GM12872 (cell line): ENCODE results near the gene ZNRF1.

ENCODE experiments used
- TF ChIP-seq, protein P1 (sequence below): IDR thresholded peaks from 3 replicates; pipeline ENCODE4 v1.5.1; 2011; ENCODE audit warnings: low read depth, mild to moderate bottlenecking, low read length, moderate library complexity; ENCODE audit not compliant: insufficient read depth

The ZNRF1 gene

DNA sequence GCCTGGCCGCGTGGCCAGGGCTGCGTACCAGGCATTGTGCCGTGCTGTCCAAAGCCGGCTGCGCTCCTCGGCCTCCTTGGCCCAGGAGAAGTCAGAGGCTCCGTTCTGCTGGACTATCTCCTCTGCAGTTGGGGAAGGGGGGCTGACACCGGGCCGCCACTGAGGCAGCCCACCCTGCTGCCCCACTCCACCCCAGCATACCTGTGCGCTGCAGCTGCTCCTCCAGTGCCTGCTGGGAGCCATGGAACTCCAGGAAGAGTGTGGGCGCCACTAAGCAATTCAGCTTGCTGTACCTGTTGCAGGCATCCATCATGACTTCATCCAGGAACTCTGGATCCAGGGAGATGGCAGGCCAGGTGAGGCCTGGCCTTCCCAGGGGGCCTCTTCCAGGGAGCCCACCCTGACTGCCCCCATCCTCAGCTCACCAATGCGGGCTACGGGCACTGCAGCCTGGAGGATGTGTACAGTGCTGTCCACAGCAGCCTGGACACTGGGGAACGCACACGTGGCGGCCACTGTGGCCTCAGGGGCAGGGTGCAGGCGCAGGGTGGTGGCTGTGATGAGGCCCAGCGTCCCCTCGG is 114.8 kb downstream of the ZNRF1 start:
- TF ChIP-seq, protein P1, sequence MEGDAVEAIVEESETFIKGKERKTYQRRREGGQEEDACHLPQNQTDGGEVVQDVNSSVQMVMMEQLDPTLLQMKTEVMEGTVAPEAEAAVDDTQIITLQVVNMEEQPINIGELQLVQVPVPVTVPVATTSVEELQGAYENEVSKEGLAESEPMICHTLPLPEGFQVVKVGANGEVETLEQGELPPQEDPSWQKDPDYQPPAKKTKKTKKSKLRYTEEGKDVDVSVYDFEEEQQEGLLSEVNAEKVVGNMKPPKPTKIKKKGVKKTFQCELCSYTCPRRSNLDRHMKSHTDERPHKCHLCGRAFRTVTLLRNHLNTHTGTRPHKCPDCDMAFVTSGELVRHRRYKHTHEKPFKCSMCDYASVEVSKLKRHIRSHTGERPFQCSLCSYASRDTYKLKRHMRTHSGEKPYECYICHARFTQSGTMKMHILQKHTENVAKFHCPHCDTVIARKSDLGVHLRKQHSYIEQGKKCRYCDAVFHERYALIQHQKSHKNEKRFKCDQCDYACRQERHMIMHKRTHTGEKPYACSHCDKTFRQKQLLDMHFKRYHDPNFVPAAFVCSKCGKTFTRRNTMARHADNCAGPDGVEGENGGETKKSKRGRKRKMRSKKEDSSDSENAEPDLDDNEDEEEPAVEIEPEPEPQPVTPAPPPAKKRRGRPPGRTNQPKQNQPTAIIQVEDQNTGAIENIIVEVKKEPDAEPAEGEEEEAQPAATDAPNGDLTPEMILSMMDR: no peak

DNA sequence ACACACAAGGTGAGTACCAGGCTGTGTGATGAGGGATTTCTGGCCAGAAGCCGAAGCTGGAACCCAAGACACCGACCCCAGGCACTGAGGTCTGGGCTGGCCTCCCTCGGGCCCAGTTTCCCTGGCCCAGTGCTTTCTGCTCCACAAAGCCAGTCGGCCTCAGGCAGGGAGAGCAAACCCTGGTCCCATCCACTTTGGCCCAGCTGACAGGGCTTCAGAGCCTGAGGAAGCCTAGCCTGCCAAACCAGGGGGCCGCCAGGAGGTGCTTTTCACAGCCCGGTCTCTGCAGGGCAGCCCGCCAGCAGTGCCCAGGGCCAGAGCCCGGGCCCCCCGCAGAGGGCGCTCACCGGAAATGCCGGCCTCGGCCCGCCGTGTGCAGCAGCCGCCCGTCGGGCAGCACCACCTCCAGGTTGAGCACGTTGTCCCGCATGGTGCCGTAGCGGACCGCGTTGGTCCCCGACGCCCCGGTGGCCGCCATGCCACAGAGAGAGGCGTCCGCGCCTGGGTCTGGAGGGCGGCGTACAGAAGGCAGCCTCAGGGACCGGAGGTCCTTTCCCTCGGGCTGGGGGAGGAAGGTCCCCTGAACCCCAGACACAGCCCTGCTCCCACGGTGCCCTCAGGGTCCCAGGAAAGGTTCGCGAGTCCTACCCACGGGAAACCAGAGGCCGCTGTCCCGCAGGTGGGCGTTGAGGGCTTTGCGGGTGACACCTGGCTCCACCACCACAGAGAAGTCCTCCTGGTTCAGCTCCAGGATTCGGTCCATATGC is 115.5 kb downstream of the ZNRF1 start:
- TF ChIP-seq, protein P1: no peak

DNA sequence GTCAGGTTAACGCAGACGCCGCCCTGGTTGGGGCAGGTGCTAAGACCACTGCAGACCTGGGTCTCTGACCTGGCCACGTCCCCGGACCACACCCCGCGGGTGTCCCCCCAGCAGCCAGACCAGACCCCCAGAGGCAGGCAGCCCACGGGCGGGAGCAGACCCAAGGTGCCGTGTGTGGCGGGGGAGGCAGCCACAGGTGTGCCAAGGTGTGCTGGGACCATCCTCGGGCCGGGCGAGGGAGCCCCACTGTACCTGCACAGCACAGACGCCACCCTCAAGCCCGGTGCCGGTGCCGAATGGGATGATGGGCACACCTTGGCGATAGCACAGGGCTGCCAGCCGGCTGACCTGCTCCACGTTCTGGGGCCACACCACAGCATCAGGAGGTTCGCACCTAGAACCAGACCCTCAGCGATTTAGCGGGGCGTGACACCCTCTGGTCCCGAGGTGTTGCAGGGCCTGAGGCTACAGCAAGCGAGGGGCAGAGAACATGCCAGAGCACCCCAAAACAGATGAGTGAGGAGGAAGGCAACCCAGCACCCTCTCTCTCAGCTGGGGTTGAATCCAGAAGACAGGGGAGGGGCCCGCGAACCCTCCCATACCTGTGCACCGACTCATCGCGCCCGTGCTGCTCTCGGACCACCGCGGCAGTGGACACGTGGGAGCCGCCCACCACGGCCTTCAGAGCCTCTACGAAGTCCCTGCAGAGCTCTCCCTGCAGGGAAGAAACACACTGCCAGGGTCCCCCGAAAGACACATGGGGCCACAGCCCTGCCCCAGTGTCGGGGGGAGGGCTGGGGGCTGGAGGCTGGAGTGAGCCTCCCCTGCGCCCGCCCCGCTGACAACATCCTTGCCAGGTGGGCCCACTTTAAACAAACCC is 116.4 kb downstream of the ZNRF1 start:
- TF ChIP-seq, protein P1: no peak

DNA sequence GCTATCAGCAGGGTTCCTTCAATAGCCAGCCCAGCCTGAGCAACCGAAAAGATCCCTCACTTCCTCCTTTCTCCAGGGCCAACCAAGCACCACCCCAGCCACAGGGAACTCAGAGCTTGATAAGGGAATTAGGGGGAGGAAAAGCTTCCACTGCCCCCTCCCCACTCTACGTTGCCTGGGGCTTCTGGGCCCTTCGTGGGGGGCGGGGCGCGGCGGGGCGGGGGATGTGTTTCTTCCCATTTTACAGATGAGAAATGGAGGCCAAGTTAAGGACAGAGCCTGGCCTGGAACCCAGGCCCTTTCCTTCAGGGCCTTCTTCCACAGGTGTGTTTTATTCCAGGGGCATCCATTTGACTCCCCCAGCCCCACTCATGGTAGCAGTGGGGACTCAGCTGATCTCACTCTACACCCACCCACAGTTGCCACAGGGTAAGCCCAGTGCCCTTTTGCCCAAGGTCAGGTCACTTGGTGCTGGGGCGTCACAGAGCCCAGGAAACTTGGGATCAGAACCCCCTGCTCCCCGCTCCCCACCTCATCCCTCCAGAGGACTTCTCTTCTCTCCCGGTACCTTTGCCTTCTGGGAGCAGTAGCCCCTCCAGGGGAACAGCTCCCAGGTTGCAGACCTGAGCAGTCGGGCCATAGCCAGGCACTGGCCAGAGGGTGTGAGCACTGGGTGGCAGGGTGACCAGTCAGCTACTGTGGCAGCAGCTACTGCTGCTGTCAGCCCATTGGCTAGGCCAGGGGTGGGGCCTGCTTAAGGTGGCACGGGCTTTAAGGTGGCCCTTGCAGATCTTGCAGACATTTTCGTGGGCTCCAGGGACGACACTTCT is 117.5 kb downstream of the ZNRF1 start, which contains the start of gene LDHD:
Gene LDHD (minus strand): TSS at position 700 of the 830 bp plus-strand sequence. CDS start 60 bp downstream, at position 640.
- TF ChIP-seq, protein P1: no peak

DNA sequence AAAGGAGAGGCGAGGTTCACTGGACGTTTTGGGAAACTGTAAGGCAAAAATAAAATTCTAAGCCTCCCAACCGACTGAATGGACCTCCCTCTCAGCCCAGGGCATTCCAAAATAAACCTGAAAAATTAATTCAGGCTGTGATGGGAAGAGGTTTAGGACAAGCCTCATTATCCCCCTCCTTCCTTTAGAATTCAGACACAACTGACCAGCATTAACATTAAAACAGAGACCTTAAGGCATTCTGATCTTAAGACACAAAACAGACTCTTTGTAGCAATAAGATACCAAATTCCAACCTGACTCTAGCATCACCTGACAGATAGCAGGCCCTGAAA is 118.1 kb downstream of the ZNRF1 start:
- TF ChIP-seq, protein P1: no peak

DNA sequence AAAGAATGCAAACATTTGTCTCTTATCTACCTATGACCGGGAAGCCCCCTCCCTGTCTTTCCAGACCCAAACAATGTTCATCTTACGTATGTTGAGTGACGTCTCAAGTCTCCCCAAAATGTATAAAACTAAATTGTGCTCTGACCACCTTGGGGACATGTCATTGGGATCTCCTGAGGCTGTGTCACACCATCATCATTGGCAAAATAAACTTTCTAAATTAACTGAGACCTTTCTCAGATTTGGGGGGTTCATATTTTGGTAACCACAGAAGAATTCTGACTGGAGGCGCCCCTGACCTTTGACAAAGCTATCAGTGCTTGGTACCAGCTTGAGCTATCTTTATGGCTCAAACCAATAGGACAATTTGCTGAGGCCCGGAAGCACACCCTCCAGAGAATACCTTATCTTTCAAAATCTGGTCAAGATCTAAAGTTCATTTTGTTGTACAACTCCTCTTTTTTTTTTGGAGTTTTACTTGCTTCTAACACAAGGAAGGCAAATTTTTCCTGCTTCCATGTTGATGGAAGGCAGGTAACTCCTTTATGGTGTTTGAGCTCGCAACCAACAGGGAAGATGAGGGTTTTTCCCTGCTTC is 120.2 kb downstream of the ZNRF1 start:
- TF ChIP-seq, protein P1: no peak
